CD14-positive monocyte (primary cell): Measurements from ENCODE around the gene NPIPB6. TPM values are rescaled to one million over a fixed set of nuclear protein-coding genes. Genes with fewer than 3 reads are reported as not detected.

Source experiments
- DNase-seq, 3 donors: peaks; one replicate each; pipeline ENCODE4 v3.0.0-alpha.2; 2011 to 2022
- H2AFZ ChIP-seq: 2 replicates; pipeline ENCODE4 v1.6.0; 2012; ENCODE audit warnings: mild to moderate bottlenecking, low read depth, low read length, inconsistent platforms; ENCODE audit not compliant: insufficient read depth, poor library complexity, severe bottlenecking
- H3K27ac ChIP-seq, 2 donors: 1 replicate in 1 of 2; 2 replicates in 1 of 2; pipeline ENCODE4 v1.5.1; 2012 to 2013; ENCODE audit warnings: low read length in 2 of 2, control low read depth in 1 of 2, inconsistent platforms in 1 of 2, low read depth in 1 of 2, mild to moderate bottlenecking in 1 of 2
- H3K27me3 ChIP-seq, 2 donors: one replicate each; pipeline versions ENCODE4 v1.6.0 to v1.6.1; 2011 to 2013; ENCODE audit warnings: low read length in 2 of 2; ENCODE audit not compliant: control insufficient read depth in 2 of 2, insufficient read depth in 2 of 2
- H3K36me3 ChIP-seq, 2 donors: replicated peaks in 1 of 2; 1 replicate in 1 of 2; 2 replicates in 1 of 2; pipeline versions ENCODE4 v1.5.1 to v1.6.1; 2012 to 2013; ENCODE audit warnings: low read length in 2 of 2, control low read depth in 1 of 2, inconsistent platforms in 1 of 2, mild to moderate bottlenecking in 1 of 2; ENCODE audit not compliant: insufficient read depth in 2 of 2, control insufficient read depth in 1 of 2
- H3K4me1 ChIP-seq, 2 donors: 1 replicate in 1 of 2; 2 replicates in 1 of 2; pipeline versions ENCODE4 v1.5.1 to v1.6.1; 2012 to 2013; ENCODE audit warnings: low read length in 2 of 2, control low read depth in 1 of 2, inconsistent platforms in 1 of 2, mild to moderate bottlenecking in 1 of 2, moderate library complexity in 1 of 2; ENCODE audit not compliant: insufficient read depth in 2 of 2, control insufficient read depth in 1 of 2
- H3K4me2 ChIP-seq: replicated peaks from 2 replicates; pipeline ENCODE3; 2012; ENCODE audit warnings: low read length, moderate library complexity, mild to moderate bottlenecking; ENCODE audit not compliant: poor library complexity, severe bottlenecking; ENCODE audit errors: extremely low read depth
- H3K4me3 ChIP-seq, 3 experiments: fragments of 200-600 bp in 1 of 3; sonication (generic) in 1 of 3; replicated peaks in 1 of 3; 1 replicate in 2 of 3; 2 replicates in 1 of 3; pipeline ENCODE4 v1.5.1; 2011 to 2013; ENCODE audit warnings: low read length in 3 of 3, mild to moderate bottlenecking in 3 of 3, control low read depth in 2 of 3, low read depth in 2 of 3, inconsistent platforms in 1 of 3, moderate library complexity in 1 of 3
- H3K79me2 ChIP-seq: 2 replicates; pipeline ENCODE4 v1.6.0; 2012; ENCODE audit warnings: mild to moderate bottlenecking, control low read depth, inconsistent platforms, low read length, moderate library complexity; ENCODE audit not compliant: insufficient read depth
- H3K9ac ChIP-seq: 2 replicates; pipeline ENCODE4 v1.6.0; 2017; ENCODE audit warnings: low read length, mild to moderate bottlenecking; ENCODE audit not compliant: insufficient read depth, poor library complexity, severe bottlenecking
- H3K9me3 ChIP-seq, 2 donors: replicated peaks in 1 of 2; 1 replicate in 1 of 2; 2 replicates in 1 of 2; pipeline versions ENCODE4 v1.5.1 to v1.6.1; 2012 to 2013; ENCODE audit warnings: low read length in 2 of 2, control low read depth in 1 of 2; ENCODE audit not compliant: control insufficient read depth in 1 of 2, insufficient read depth in 1 of 2
- H4K20me1 ChIP-seq: 2 replicates; pipeline ENCODE4 v1.6.0; 2012; ENCODE audit warnings: mild to moderate bottlenecking, low read length, control low read depth, moderate library complexity; ENCODE audit not compliant: insufficient read depth
- H3K27ac Mint-ChIP-seq, 7 donors: one replicate each; pipeline ENCODE4 v1.8.0; 2020; ENCODE audit warnings: mild to moderate bottlenecking in 7 of 7, mixed read lengths in 7 of 7, moderate library complexity in 6 of 7, inconsistent platforms in 2 of 7
- H3K27me3 Mint-ChIP-seq, 3 donors: one replicate each; pipeline ENCODE4 v1.8.0; 2021 to 2022; ENCODE audit warnings: low read depth in 3 of 3, mild to moderate bottlenecking in 3 of 3, mixed read lengths in 3 of 3, moderate library complexity in 3 of 3, inconsistent platforms in 1 of 3
- H3K36me3 Mint-ChIP-seq, 2 donors: one replicate each; pipeline ENCODE4 v1.8.0; 2020; ENCODE audit warnings: mixed read lengths in 2 of 2, inconsistent platforms in 1 of 2, mild to moderate bottlenecking in 1 of 2
- H3K4me1 Mint-ChIP-seq: one replicate; pipeline ENCODE4 v1.8.0; 2020; ENCODE audit warnings: mild to moderate bottlenecking, mixed read lengths
- H3K4me3 Mint-ChIP-seq, 2 donors: one replicate each; pipeline ENCODE4 v1.8.0; 2020; ENCODE audit warnings: mild to moderate bottlenecking in 2 of 2, mixed read lengths in 2 of 2, moderate library complexity in 1 of 2
- H3K9me3 Mint-ChIP-seq, 7 donors: one replicate each; pipeline ENCODE4 v1.8.0; 2020 to 2022; ENCODE audit warnings: mixed read lengths in 7 of 7, mild to moderate bottlenecking in 6 of 7, moderate library complexity in 6 of 7, inconsistent platforms in 2 of 7
- CTCF ChIP-seq: fragments of 200-600 bp; IDR thresholded peaks from one replicate; pipeline ENCODE4 v1.8.0; 2022; ENCODE audit warnings: antibody characterized with exemption, mild to moderate bottlenecking
- WGBS: methylation state at CpG from one replicate; pipeline ENCODE4 v1.1.5; 2013; ENCODE audit warnings: missing lambda C conversion rate; ENCODE audit not compliant: insufficient coverage; 5-methylcytosine and 5-hydroxymethylcytosine counted together
- intact Hi-C, 2 donors: fragments of 100-400 bp; cut with micrococcal nuclease; formaldehyde crosslinking; loops; one replicate each; pipeline versions ENCODE4 v1.15.0 to v1.15.1; 2023
- polyA plus RNA-seq, 3 donors: library from polyadenylated mRNA; depleted of rRNA in 1 of 3; unstranded in 2 of 3; stranded (reverse) in 1 of 3; fragments of 300-500 nt in 2 of 3; fragments of >200 nt in 1 of 3; fragmentation: Illumina TruSeq in 2 of 3; gene quantifications; 1 replicate in 2 of 3; 2 replicates in 1 of 3; pipeline ENCODE4 v1.2.3, GENCODE V29; 2012 to 2021

Gene NPIPB6
- polyA plus RNA-seq, 3 donors, result 0.16 to 0.89 (median 0.17) TPM

GRCh38 chr16:28316054-28316453 lies 47.3 kb downstream of the NPIPB6 start:
- Histone ChIP-seq H4K20me1 (no peaks in the 10 kb centered on the region), H3K36me3 (no peaks in the 10 kb centered on the region), H3K9ac (no peak overlapping the region), H3K27me3 (no peaks in the 10 kb centered on the region), H3K9me3 (no peaks in the 10 kb centered on the region), H3K4me3 (no peak overlapping the region), H2AFZ (no peak overlapping the region), H3K79me2 (no peaks in the 10 kb centered on the region), H3K4me2 (no peak overlapping the region), H3K27ac (no peak overlapping the region), H3K4me1 (no peaks in the 10 kb centered on the region)
- Mint-ChIP-seq H3K4me1 (peaks cover 2% of the 10 kb centered on the region), H3K36me3 (no peaks in the 10 kb centered on the region), H3K27me3 (peaks cover 0 to 7% (median 0%) of the 10 kb centered on the region in 3 donors), H3K27ac (no peak overlapping the region), H3K4me3 (no peak overlapping the region), H3K9me3 (peaks cover 0 to 1% (median 0%) of the 10 kb centered on the region in 7 donors)
- whole genome bisulfite sequencing, result 77% methylated on average over 4 of the region's 6 CpGs
- intact Hi-C loops, result loop anchor here in 1 of 2 donors (2.0 kb wide), 1 partner anchor 39 kb away; no protein-coding TSS in a partner anchor
- no peak for DNase-seq
- no peak for TF ChIP-seq CTCF

DNA sequence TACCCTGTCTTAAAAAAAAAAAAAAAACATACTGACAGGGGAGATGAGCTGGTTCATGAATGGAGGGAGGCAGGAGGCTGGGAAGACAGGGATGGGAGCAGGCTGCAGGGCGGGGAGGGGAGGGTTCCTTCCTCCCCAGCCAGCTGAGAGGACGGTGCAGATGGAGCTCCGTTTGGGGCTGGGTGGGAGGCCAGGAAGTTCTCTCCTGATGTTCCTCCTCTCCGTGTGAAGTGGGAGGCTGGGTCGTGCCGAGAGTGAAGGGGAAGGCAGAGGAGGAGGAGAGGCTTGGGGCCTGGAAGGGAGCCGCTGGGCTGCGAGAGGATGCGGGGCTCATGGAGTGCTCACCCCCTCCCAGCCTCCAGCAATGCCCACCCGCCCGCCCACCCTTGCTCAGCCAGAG lies 49.7 kb downstream of the NPIPB6 start:
- no peaks in the 10 kb centered on the region for H3K9me3 ChIP-seq
- H3K4me1 ChIP-seq, result no peaks in the 10 kb centered on the region
- H3K36me3 ChIP-seq, result no peaks in the 10 kb centered on the region
- H3K4me3 Mint-ChIP-seq, result no peak overlapping the region
- no peak overlapping the region for H3K9ac ChIP-seq
- no peaks in the 10 kb centered on the region for H3K27me3 ChIP-seq
- peaks cover 0 to 7% (median 0%) of the 10 kb centered on the region in 3 donors for H3K27me3 Mint-ChIP-seq
- no peak for DNase-seq
- no peaks in the 10 kb centered on the region for H3K36me3 Mint-ChIP-seq
- H3K4me3 ChIP-seq, result no peak overlapping the region
- 20% methylated on average over 1 of the region's 11 CpGs for WGBS
- H2AFZ ChIP-seq, result no peak overlapping the region
- no peak overlapping the region for H3K27ac ChIP-seq
- no peak for TF ChIP-seq CTCF
- H3K79me2 ChIP-seq, result no peaks in the 10 kb centered on the region
- peaks cover 0 to 7% (median 0%) of the 10 kb centered on the region in 7 donors for H3K9me3 Mint-ChIP-seq
- H3K4me2 ChIP-seq, result no peak overlapping the region
- H3K27ac Mint-ChIP-seq, result no peak overlapping the region
- H4K20me1 ChIP-seq, result no peaks in the 10 kb centered on the region
- intact Hi-C loops, result no loop called here
- peaks cover 8% of the 10 kb centered on the region for H3K4me1 Mint-ChIP-seq
